Stomach (tissue), 9 donors: ENCODE results near the gene B3GNT7. TPM values are rescaled to one million over a fixed set of nuclear protein-coding genes. Genes with fewer than 3 reads are reported as not detected.
A peak's percentile ranks its signal among the peaks of the same experiment; 100 is the strongest.
"Not testable (repeated sequence)": the region's sequence is repeated elsewhere in the genome, so short reads cannot be mapped to it uniquely, and the experiment has no call there.

ENCODE experiments used
- DNase-seq, 2 donors: peaks; one replicate each; pipeline versions ENCODE4 v3.0.0 to v3.0.0-alpha.2; 2013 to 2019
- H3K27ac ChIP-seq, 5 donors: fragments of 200-600 bp in 4 of 5; sonication (generic) in 4 of 5; one replicate each; pipeline ENCODE4 v1.5.1; 2013 to 2019; ENCODE audit warnings: mild to moderate bottlenecking in 1 of 5, moderate library complexity in 1 of 5
- H3K27me3 ChIP-seq, 3 donors: fragments of 200-600 bp; sonication (generic); one replicate each; pipeline ENCODE4 v1.5.1; 2017 to 2019; ENCODE audit warnings: mixed run types in 1 of 3
- H3K36me3 ChIP-seq, 4 donors: fragments of 200-600 bp; sonication (generic); 1 replicate in 3 of 4; 2 replicates in 1 of 4; pipeline ENCODE4 v1.5.1; 2016 to 2019
- H3K4me1 ChIP-seq, 4 donors: fragments of 200-600 bp; sonication (generic); one replicate each; pipeline ENCODE4 v1.5.1; 2016 to 2019
- H3K4me3 ChIP-seq, 4 donors: fragments of 200-600 bp; sonication (generic) in 3 of 4; one replicate each; pipeline ENCODE4 v1.5.1; 2016 to 2019; ENCODE audit warnings: mild to moderate bottlenecking in 1 of 4
- H3K9me3 ChIP-seq, 4 donors: fragments of 200-600 bp; sonication (generic); one replicate each; pipeline ENCODE4 v1.5.1; 2016 to 2019
- EP300 ChIP-seq: sonication (generic); formaldehyde crosslinking; IDR thresholded peaks from one replicate; pipeline ENCODE4 v1.6.1; 2017; ENCODE audit warnings: antibody characterized with exemption
- POLR2A ChIP-seq, 4 donors: fragments of 450-650 bp; IDR thresholded peaks; one replicate each; pipeline ENCODE4 v1.6.1; 2016; ENCODE audit warnings: antibody characterized with exemption in 4 of 4, control low read depth in 2 of 4, mild to moderate bottlenecking in 1 of 4, moderate library complexity in 1 of 4
- POLR2AphosphoS5 ChIP-seq, 3 donors: sonication (generic); formaldehyde crosslinking; IDR thresholded peaks; one replicate each; pipeline ENCODE4 v1.6.1; 2016; ENCODE audit warnings: antibody characterized with exemption in 3 of 3
- WGBS, 5 donors: extraction: QIAGEN DNeasy Blood & Tissue Kit in 3 of 5; methylation state at CpG; one replicate each; pipeline versions ENCODE4 v1.1.5 to v1.1.7; 2013 to 2018; 5-methylcytosine and 5-hydroxymethylcytosine counted together
- intact Hi-C: fragments of 100-400 bp; cut with DNase I; formaldehyde crosslinking; loops from one replicate; pipeline ENCODE4 v1.15.1; 2023; ENCODE audit warnings: low total_unique reads
- polyA plus RNA-seq, 3 donors: library from polyadenylated mRNA; stranded (reverse); fragments of 200-250 nt; gene quantifications; one replicate each; pipeline ENCODE4 v1.2.3, GENCODE V29; 2013
- total RNA-seq, 5 donors: library from RNA; depleted of rRNA; stranded (reverse); fragments of >200 nt; gene quantifications; one replicate each; pipeline versions ENCODE4 v1.1.0 to v1.2.3, GENCODE V29; 2014 to 2016
- TF ChIP-seq, protein P1 (sequence below), 7 experiments: fragments of 450-650 bp in 4 of 7; fragments of 200-600 bp in 3 of 7; sonication (generic) in 3 of 7; IDR thresholded peaks; one replicate each; pipeline ENCODE4 v1.5.1; 2016 to 2019; ENCODE audit warnings: antibody characterized with exemption in 7 of 7, control low read depth in 2 of 7, mild to moderate bottlenecking in 1 of 7
- donor health status: healthy with polysubstance abuse.
- donor health status: Bipolar disorder and iron deficiency.
- donor health status: healthy.

B3GNT7 gene
- total and polyA plus RNA-seq, 8 donors = 1.9 to 156 (median 16.3) TPM

GRCh38 chr2:231348173-231348572 is 47.3 kb upstream of the B3GNT7 start:
- Histone ChIP-seq H3K27ac (no peak overlapping the region), H3K4me1 (peaks cover 0 to 29% (median 10%) of the 10 kb centered on the region in 4 donors), H3K27me3 (no peaks in the 10 kb centered on the region), H3K36me3 (peaks cover 0 to 14% (median 6%) of the 10 kb centered on the region in 4 donors), H3K4me3 (no peak overlapping the region), H3K9me3 (no peaks in the 10 kb centered on the region)
- peak; percentile 13 to 24 for DNase-seq
- 75 to 88% (median 85%) methylated on average over 2 of the region's 2 CpGs for WGBS, 5 donors
- TF ChIP-seq EP300 (no peak), POLR2AphosphoS5 (IDR thresholded peaks at IDR 0.05) (no peak), POLR2A (IDR thresholded peaks at IDR 0.05) (no peak)
- TF ChIP-seq, protein P1, sequence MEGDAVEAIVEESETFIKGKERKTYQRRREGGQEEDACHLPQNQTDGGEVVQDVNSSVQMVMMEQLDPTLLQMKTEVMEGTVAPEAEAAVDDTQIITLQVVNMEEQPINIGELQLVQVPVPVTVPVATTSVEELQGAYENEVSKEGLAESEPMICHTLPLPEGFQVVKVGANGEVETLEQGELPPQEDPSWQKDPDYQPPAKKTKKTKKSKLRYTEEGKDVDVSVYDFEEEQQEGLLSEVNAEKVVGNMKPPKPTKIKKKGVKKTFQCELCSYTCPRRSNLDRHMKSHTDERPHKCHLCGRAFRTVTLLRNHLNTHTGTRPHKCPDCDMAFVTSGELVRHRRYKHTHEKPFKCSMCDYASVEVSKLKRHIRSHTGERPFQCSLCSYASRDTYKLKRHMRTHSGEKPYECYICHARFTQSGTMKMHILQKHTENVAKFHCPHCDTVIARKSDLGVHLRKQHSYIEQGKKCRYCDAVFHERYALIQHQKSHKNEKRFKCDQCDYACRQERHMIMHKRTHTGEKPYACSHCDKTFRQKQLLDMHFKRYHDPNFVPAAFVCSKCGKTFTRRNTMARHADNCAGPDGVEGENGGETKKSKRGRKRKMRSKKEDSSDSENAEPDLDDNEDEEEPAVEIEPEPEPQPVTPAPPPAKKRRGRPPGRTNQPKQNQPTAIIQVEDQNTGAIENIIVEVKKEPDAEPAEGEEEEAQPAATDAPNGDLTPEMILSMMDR (IDR thresholded peaks at IDR 0.05) = no peak
- intact Hi-C loops = no loop called here

DNA sequence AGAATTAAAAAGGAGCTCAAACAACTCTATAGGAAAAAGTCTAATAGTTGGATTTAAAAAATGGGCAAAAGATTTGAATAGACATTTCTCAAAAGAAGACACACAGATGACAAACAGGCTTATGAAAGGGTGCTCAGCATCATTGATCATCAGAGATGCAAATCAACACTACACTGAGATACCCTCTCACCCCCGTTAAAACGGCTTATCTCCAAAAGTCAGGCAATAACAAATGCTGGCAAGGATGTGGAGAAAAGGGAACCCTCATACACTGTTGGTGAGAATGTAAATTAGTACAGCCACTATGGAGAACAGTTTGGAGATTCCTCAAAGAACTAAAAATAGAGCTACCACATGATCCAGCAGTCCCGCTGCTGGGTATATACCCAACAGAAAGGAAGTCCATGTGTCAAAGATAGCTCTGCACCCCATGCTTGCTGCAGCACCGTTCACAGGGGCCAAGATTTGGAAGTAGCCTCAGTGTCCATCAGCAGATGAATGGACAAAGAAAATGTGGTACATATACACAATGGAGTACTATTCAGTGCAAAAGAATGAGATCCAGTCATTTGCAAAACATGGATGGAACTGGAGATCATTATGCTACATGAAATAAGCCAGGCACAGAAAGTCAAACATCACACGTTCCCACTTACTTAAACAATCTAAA is 46.7 kb upstream of the B3GNT7 start:
- no peaks in the 10 kb centered on the region for H3K9me3 ChIP-seq
- TF ChIP-seq POLR2A (IDR thresholded peaks at IDR 0.05) = no peak
- TF ChIP-seq, protein P1 (IDR thresholded peaks at IDR 0.05) = no peak
- peak in 1 of 3 donors; percentile 34 for TF ChIP-seq POLR2AphosphoS5 (IDR thresholded peaks at IDR 0.05)

GRCh38 chr2:231349374-231349735 is 46.2 kb upstream of the B3GNT7 start:
- H3K36me3 ChIP-seq = peaks cover 0 to 14% (median 6%) of the 10 kb centered on the region in 4 donors
- DNase-seq = peak in 1 of 2 donors; percentile 7
- peaks cover 0 to 24% (median 8%) of the 10 kb centered on the region in 4 donors for H3K4me1 ChIP-seq
- 80 to 94% (median 93%) methylated on average over 10 of the region's 10 CpGs for WGBS, 5 donors
- H3K4me3 ChIP-seq, H3K27me3 ChIP-seq, H3K27ac ChIP-seq, H3K9me3 ChIP-seq, intact Hi-C loops: not testable (repeated sequence)

More for the DNA sequence above, 46.7 kb upstream of the B3GNT7 start:
- intact Hi-C loops = no loop called here
- Histone ChIP-seq H3K27me3 (no peaks in the 10 kb centered on the region), H3K36me3 (peaks cover 0 to 14% (median 6%) of the 10 kb centered on the region in 4 donors), H3K4me1 (peaks cover 0 to 26% (median 9%) of the 10 kb centered on the region in 4 donors), H3K4me3 (no peak overlapping the region), H3K27ac (no peak overlapping the region)
- 48 to 80% (median 65%) methylated on average over 5 of the region's 5 CpGs for WGBS, 5 donors
- peak in 1 of 2 donors; percentile 20 for DNase-seq

- no peak for TF ChIP-seq POLR2A (IDR thresholded peaks at IDR 0.05)
- TF ChIP-seq, protein P1 (IDR thresholded peaks at IDR 0.05) = no peak
- no peak for TF ChIP-seq EP300
- no peak for TF ChIP-seq POLR2AphosphoS5 (IDR thresholded peaks at IDR 0.05)
- intact Hi-C loops = no loop called here
- WGBS, 5 donors = 81 to 93% (median 91%) methylated on average over 5 of the region's 5 CpGs
These were observed 43.9 kb upstream of the B3GNT7 start for GRCh38 chr2:231351648-231352047.

DNA sequence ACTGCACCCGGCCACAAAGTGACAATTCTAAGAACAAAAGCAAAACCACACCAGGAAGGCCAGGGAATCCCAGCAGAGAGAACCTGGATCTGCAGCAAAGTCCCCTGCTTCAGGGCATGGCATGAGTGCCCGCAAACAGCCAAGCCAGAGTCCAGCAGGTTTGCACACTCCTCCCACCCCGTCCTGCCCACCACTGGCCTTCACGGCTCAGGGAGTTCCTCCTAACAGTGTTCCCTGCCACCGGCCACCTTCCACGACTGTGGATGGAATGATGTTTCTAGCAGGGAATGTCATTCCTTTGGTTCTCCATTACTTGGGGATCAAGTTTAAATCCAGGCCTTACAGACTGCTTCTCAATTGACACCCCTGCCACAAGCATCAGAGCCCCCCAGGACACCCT is 42.0 kb upstream of the B3GNT7 start:
- no peak overlapping the region for H3K4me3 ChIP-seq
- DNase-seq = no peak
- H3K27ac ChIP-seq = no peak overlapping the region
- 91 to 98% (median 95%) methylated on average over 5 of the region's 6 CpGs for WGBS, 5 donors
- TF ChIP-seq EP300 = no peak
- no peak for TF ChIP-seq POLR2A (IDR thresholded peaks at IDR 0.05)
- peaks cover 0 to 8% (median 4%) of the 10 kb centered on the region in 4 donors for H3K4me1 ChIP-seq
- intact Hi-C loops = no loop called here
- no peaks in the 10 kb centered on the region for H3K9me3 ChIP-seq
- H3K27me3 ChIP-seq = no peaks in the 10 kb centered on the region
- H3K36me3 ChIP-seq = peaks cover 0 to 14% (median 4%) of the 10 kb centered on the region in 4 donors

More at GRCh38 chr2:231351648-231352047, 43.9 kb upstream of the B3GNT7 start:
- Histone ChIP-seq H3K4me1 (peaks cover 0 to 24% (median 11%) of the 10 kb centered on the region in 4 donors), H3K4me3 (no peak overlapping the region), H3K27ac (no peak overlapping the region), H3K36me3 (peaks cover 0 to 5% (median under 1%) of the 10 kb centered on the region in 4 donors), H3K9me3 (no peaks in the 10 kb centered on the region), H3K27me3 (no peaks in the 10 kb centered on the region)
- DNase-seq = no peak
